ENCODE measurements around the gene PALB2.
"Not testable (repeated sequence)": the region's sequence is repeated elsewhere in the genome, so short reads cannot be mapped to it uniquely, and the experiment has no call there.

Gene PALB2

DNA sequence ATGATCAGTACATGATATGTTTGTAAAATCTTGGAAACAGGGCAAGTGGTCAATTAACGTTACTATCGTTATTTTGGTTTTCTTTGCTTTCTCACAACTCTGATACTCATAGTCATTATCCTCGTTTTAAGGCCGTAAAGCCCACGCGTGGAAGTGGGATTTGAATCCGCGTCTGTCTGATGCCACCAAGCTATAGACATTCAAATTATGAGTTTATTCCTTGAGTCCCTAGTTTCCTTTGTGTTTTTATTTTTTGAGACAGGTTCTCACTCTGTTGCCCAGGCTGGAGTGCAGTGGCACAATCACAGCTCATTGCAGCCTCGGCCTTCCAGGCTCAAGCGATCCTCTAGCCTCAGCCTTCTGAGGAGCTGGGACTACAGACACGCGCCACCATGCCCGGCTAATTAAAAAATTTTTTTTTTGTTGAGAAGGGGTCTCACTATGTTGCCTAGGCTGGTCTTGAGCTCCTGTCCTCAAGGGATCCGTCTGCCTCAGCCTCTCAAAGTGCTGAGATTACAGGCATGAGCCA lies 1.2 kb upstream of the PALB2 start:
- no peak for DNase-seq (ENCODE audit: low spot score)

DNA sequence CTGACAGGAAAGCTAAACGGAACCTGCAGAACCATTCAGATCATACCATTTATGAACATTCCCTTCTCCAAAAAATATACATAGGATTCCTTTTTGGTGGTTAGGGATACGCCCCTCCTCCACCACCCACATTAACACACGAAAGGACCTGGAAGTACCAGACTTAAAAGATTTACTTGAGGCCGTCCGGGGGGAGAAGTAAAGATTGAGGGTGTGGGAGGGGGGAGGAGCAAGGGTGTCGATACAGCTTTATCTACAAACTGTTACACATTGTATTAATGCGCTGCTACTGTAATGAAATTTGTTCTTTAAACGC lies 537 bp downstream of the PALB2 start:
- no peak for DNase-seq (ENCODE audit: low spot score)

DNA sequence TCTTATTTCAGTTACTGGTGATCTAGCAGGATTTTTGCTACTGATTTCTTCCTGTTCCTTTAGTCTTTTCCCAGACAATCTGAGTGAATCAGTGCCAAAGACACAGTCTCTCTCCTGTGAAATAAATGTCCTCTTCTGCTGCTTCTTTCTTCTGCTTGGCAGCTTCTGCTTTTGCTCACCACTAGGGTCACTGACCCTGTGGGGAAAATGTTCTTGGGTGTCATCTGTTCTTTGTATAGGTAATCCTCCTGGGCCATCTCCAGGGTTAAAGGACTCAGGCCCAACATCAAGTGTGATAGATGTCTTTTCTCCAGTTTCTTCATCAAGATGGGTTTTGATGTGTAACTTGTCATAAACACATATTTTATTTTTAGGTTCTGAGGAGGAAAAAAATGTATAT lies 5.2 kb downstream of the PALB2 start:
- no peak for DNase-seq (ENCODE audit: low spot score)

DNA sequence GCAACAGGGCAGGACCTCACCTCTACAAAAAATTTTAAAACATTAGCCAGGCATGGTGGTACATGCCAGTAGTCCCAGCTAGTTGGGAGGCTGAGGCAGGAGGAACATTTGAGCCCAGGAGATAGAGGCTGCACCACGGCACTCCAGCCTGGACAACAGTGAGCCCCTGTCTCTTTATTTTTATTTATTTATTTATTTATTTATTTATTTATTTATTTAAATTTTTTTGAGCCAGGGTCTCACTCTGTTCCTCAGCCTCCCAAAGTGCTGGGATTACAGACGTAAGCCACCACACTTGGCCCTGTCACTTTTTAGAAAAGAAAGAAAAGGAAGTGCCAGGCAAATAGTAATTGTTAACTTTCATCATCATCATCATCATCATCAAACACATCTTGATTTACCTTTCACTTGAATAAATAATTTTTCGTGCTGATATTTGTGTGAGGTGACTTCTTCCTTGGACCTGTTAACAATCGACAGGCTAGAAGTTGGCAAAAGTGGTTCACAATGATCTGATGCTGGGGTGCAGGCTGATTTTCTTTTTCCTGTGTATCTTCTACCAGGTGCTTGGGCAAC lies 6.6 kb downstream of the PALB2 start:
- DNase-seq (ENCODE audit: low spot score) = no peak

DNA sequence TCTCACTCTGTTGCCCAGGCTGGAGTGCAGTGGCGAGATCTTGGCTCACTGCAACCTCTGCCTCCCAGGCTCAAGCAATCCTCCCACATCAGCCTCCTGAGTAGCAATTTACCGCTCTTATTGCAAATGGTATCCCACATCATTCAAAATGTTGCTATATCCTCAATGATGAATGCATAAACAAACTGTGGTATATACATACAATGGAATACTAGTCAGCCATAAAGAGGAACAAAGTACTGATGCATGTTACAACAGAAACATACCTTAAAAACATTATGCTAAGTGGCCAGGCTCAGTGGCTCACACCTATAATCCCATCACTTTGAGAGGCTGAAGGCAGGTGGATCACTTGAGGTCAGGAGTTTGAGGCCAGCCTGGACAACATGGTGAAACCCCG lies 9.2 kb downstream of the PALB2 start:
- DNase-seq (ENCODE audit: low spot score) = not testable (repeated sequence)

DNA sequence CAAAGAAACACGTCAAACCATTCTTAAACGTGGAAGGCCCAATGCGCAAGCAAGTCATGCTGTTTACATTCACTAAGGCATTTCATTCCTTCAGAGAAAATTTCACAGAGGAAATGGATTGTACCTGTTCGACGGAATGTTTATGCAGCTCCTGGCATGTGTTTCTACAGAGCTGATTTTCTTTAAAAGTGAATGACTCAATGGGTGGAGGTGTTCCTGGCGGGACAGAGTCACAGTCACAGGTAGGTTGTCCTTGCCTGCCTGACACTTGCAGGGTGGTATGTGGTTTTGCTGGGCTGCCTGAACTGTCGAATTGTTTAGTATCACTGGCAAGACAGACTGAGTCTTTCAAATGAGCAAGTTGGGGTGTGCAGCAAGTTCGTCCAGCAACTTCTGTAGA lies 11.6 kb downstream of the PALB2 start:
- DNase-seq (ENCODE audit: low spot score) = no peak

DNA sequence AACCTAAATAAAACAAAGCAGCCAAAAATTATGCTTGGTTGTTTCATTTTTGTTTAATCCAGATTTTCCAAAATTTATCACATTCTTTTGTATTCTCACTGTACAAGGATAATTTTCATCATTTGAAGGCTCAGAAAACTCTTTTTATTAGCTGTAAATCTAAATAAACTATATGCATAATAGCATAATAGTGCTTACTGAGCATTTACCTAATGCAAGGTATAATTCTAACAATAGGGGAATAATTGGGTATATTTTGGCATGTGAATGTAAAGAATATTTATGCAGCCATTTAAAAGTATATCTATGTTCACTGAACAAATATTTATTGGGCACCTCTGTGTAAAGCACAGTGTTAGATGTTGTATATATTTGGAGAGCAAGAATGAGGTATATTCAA lies 17.0 kb downstream of the PALB2 start:
- no peak for DNase-seq (ENCODE audit: low spot score)

DNA sequence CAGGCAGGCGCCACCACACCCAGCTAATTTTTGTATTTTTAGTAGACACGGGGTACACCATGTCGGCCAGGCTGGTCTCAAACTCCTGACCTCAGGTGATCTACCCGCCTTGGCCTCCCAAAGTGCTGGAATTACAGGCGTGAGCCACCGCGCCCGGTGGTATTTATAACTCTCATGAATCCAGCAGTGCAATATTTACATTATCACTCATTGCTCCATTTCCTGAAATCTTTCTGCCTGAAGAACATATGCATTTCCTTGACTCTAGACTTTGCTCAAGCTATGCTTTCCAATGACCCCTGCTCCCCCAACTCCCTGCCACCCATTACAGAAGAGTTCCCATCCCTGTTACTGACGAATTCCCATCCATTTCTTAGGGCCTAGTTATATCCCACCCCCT lies 25.3 kb downstream of the PALB2 start:
- no peak for DNase-seq (ENCODE audit: low spot score)

DNA sequence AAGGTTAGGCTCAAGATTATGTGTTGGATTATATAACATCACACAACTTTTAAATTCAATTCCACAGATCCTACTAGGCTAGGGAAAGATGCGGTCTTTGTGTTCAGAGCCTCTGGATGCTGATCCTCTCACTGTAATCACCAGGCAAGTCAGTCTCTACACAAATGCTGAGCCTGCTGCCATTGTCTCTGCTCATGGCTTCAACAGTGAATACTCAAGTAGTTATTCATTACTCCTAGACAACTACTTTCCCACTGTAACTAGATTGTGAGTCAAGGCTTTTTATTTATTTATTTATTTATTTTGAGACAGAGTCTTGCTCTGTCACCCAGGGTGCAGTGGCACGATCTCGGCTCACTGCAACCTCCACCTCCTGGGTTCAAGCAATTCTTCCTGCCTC lies 29.2 kb downstream of the PALB2 start:
- no peak for DNase-seq (ENCODE audit: low spot score)

DNA sequence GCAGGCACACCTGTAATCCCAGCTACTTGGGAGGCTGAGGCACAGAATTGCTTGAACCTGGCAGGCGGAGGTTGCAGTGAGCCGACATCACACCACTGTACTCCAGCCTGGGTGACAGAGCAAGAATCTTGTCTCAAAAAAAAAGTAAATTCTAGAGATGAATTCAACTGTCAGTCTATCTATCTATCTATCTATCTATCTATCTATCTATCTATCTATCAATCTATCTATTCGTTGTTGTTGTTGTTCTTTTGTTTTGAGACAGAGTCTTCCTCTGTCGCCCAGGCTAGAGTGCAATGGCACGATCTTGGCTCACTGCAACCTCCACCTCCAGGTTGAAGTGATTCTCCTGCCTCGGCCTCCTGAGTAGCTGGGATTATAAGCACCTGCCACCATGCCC lies 30.2 kb downstream of the PALB2 start:
- DNase-seq (ENCODE audit: low spot score) = not testable (repeated sequence)

DNA sequence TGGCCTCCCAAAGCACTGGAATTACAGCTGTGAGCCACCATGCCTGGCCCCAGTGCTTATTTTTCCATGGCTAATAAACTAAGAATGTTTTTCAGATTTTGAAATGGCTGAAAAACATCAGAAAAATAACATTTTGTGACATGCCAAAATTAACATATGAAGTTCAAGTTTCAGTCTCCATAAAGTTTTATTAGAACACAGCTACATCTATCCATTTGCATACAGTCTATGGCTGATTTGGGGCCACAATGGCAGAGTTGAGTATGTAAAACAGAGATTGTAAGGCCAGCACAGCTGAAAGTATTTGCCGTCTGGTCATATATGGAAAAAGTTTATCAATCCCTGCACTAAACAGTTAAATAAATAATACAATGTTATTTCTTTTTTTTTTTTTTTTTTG lies 31.2 kb downstream of the PALB2 start:
- DNase-seq (ENCODE audit: low spot score) = no peak

DNA sequence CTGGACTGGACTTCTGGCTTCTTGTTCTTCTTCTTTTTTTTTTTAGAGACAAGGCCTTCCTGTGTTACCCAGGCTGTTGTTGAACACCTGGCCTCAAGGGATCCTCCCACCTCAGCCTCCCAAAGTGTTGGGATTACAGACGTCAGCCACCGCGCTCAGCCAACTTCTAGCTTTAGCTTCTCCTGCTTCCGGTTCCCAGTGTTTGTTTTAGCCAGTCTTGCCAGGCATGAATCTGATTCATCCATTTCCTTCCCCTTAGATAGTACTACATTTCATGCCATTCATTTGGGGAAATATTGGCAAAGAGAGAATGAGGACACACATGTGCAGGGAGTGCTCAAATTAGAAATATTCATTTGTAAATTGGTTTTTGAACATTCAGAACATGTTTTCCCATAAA lies 32.9 kb downstream of the PALB2 start:
- no peak for DNase-seq (ENCODE audit: low spot score)

DNA sequence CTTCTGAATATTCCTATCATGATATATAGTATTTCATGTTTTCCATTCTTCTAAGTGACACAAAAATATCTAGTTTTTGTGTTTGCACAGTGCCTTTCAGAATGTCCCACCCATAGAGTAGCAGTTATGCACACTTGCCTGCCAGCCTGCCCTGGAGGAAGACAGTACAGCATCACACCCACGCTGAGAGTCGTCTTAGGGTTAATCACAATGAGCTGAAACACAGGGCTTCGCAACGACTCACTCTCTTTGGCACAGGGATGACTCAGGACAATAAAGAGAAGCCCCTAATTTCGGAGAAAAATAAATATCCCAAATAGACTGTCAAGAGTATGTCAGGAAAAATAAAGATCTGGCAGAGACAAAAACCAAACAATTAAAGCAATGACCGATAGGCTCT lies 33.4 kb downstream of the PALB2 start:
- DNase-seq (ENCODE audit: low spot score) = no peak

DNA sequence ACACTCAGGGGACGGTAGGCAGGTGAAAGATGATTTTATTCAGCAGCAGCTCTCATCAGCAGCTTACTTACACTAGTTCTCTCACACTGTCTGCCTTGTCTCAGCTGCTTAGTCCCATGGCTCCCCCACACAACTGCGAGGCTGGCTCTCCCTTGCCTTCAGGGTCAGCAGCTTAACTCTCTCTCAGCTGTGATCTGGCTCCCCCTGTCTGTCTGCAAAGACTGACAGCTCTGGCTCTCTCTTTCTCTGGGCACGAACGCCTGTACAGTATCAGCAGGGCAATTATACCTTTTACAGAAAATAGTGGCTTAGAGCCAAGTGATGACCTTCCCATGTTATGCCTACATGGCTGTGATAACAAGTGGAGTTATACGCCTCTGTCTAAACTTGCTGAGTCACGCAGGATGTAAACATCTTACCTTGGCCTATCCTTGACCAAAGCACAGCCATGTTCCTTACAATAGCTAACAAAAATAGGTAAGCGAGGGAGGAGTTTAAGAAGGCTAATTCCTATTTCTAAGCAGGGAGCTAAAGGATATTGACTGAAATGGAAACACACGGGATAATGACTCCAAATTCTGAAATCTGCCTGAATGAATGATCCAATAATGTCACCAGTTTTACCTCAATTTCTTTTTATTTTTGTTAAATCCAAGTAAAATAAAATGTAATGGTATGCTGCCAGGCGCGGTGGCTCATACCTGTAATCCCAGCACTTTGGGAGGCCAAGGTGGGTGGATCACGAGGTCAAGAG lies 43.9 kb downstream of the PALB2 start:
- DNase-seq (ENCODE audit: low spot score) = peak; percentile 19

DNA sequence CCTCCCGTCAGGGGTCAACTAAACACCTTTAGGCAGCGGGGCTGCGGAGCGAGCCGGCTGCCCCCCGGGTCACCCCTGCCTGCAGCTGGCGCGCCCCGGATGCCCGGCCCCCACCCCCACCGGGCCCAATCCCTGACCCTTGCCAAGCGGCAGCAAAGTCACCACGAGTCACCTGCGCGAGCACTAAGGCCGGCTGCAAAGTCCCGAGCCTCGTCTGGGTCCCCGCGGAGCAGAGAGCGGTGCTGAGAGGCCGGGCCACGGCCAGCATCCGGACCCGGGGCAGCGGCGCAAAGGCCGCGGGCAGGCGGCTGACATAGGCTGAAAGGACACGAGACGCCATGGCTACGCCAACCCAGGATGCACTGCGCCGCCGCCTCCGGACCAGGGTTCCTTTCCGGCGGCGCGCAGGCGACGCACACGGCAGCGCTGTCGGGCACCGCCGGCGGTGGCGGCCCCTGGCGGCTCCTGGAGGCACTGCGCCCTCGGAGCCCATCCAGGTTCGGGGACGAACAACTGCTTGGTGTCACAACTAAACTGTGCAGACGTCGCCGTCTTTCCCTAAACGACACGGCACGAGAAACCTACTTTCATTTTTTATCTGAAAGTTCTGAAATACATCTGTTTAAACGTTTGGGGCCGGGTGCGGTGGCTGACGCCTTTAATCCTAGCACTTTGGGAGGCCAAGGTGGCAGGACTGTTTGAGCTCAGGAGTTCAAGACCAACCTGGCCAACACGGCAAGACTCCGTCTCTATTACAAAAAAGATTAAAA lies 45.0 kb downstream of the PALB2 start, which contains the start of gene NDUFAB1:
Gene NDUFAB1, minus strand, starts transcription at position 366 of the 770 bp plus-strand sequence. Its CDS starts 26 bp downstream, at position 340.
- peak; percentile 91 for DNase-seq (ENCODE audit: low spot score)

DNA sequence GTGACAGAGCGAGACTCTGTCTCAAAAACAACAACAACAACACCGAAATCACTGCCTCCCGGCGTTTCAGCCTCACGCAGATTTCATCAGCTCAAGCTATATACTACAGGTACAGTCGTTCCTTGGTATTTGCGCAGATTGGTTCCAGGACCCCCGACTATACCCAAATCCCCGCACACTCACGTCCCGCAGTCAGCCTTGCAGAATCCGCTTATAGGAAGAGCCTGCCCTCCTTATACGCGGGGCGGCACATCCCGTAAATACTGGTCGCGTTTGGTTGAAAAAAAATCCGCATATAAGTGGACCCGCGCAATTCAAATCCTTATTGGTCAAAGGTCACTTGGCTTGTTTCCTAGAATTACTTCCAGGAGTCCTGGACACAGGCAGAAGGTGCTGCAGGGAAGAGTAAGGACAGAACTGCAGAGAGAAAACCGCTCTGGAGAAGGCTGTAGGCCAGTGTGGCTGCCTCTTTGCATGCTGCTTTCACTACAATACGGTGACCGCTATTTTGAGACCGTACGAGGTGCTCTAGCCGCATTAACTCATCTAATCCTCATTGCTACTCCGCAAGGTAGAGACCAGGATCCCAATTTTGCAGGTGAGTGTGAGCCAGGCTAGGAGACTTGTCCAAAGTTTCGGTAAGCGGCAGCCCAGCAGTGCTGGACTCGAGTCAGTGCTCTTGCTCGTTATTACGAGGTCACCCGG lies 45.7 kb downstream of the PALB2 start:
- no peak for DNase-seq (ENCODE audit: low spot score)

DNA sequence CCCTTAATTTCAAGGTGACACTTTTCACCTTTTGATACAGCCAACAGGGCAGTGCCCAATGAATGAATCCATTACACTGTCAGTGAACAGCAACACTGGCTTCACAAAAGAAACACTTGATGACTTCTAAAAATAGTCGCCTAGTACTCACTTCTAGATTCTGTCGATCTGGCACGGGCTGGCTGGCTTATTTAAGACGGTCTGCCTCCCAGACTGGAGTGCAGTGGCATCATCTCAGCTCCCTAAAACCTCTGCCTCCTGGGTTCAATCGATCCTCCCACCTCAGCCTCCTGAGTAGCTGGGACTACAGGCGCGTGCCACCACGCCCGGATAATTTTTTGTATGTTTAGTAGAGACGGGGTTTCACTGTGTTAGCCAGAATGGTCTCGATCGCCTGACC lies 46.9 kb downstream of the PALB2 start:
- no peak for DNase-seq (ENCODE audit: low spot score)

DNA sequence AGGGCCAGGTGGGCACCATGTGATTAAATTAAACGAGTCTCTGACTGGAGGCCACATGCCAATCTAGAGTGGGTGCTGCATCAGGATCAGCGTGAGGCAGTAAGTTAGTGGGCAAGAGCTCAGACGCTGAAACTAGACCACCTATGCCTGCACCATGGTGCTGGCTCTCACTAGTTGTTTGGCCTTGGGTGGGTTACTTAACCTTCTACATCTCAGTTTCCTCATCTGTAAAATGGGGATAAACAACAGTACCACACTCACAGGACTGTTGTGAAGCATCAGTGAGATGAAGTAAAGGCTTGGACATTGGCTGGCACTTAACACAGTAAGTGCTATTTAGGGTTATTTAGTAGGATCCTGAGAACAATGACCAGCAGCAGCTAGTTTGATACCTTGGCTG lies 50.9 kb downstream of the PALB2 start:
- DNase-seq (ENCODE audit: low spot score) = no peak

DNA sequence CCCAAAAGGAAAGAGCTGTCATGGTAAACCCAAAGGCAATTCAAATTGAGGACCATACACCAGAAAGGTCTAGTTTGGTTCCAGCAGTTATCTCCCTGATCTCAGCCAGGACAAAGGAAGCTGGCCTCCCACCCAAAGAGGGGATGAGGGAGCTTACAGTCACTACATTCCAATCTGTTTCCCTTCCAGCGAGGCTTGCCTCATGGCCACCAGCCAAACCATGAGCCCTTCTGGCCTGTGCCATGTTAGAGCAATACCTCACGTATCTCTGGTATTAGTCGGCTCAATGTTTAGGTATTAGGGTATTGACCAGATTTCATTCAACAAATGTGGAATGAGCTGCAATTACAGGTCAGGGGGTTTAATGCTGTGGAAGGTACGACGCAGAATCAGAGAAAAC lies 53.4 kb downstream of the PALB2 start:
- DNase-seq (ENCODE audit: low spot score) = no peak

DNA sequence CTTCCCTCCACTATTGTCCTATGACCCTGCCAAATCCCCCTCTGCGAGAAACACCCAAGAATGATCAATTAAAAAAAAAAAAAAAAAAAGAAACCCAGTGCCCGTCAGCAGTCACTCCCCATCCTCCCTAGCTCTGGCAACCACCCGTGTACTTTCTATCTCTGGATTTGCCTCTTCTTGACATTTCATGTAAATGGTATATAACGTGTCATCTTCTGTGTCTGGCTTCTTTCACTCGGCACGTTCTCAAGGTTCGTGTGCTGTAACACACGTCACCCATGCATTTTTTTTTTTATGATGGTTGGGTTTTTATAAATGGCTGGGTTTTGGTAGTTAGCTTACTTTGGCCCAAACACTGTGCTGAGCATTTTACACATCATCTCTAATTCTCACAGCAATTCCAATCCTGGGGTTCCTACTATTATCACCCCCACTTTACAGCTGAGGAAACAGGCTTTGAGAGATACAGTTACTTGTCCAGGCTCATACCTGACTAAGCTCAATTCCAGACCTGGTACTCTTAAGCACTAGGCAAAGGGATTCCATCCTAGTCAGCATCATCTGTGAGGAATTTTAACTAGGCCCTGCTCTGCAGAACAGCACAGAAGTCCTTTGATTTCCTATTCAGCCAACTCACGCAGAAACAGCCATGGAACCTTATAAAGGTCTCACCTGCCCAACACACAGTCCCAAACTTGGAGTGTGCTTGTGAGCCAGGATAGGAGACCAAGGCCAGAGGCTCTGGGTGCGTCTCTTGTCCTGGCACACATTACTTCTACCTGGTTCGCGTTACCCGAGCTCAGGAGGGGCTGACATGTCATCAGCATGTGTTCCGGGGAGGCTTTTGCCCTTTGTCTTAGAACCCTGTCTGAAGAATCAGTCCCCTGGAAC lies 56.7 kb downstream of the PALB2 start:
- no peak for DNase-seq (ENCODE audit: low spot score)

DNA sequence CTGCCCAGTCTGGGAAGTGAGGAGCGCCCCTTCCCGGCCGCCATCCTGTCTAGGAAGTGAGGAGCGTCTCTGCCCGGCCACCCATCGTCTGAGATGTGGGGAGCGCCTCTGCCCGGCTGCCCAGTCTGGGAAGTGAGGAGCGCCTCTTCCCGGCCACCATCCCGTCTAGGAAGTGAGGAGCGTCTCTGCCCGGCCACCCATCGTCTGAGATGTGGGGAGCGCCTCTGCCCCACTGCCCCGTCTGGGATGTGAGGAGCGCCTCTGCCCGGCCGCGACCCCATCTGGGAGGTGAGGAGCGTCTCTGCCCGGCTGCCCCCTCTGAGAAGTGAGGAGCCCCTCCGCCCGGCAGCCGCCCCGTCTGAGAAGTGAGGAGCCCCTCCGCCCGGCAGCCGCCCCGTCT lies 57.8 kb downstream of the PALB2 start:
- not testable (repeated sequence) for DNase-seq (ENCODE audit: low spot score)

Measured in CD4-positive, alpha-beta T cell treated with Interleukin-2 at 100 ng/mL for 4 hours (primary cell).